HG02973 (cell line): ENCODE results near the gene SORCS3.

ENCODE experiments used
- ATAC-seq: cut with Tn5 transposase; IDR thresholded peaks from one replicate; pipeline ENCODE4 v1.9.1; 2021; ENCODE audit warnings: moderate library complexity; ENCODE audit not compliant: unreplicated experiment

Gene SORCS3

DNA sequence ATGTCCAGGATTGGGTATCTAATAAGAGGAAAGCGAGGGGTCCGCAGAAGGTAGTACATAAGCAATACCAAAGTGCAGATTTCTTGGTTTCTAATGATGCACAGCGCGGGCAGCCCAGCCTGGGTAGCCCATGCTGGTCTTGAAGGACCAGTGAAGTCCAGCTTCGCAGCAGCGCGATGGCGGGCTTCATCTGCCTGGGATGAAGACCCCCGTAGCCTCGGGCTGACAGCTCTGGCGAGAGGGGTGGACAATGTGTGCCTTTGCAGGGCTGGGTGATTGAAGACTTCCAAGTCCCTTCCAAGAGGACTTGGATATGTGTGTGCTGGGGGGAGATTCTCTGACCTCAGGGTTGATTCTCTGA lies 2.2 kb downstream of the SORCS3 start:
- ATAC-seq = no peak

DNA sequence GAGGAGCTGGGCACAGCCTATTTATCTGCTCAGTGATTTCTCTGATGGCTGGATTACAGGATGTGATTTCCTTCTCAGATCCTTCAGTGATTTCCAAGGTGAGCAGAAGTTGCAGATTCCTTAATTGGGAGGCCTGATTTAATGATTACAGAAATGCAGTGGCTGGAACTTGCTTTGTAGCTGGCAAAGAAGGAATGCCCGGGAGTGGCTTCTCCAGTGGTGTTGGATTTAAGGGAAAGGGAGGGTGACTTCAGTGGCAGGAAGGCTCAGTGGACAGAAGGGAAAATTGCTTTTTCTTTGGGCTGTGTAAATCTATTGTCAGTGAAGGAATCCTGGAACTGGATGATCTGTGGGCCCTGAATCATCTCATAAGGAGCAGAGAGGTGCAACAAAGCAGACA lies 5.1 kb downstream of the SORCS3 start:
- no peak for ATAC-seq

DNA sequence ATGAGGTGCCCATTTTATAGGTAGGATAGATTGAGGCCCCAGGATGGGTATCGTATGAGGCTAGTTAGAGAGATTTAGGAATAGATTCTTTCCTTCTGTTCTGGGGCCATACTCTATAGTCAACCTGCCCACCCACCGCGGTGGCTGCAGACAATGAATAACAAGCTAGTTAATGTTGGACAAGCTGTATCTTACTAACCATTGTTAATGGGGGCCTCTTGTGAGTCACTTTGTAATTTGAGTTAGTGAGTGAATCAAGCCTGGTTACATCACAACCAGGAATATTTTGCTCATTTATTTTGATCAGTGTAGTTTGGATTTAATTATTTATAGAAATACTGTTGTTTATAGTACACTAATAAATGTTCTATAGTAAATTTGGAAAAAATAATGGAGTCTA lies 7.3 kb downstream of the SORCS3 start:
- no peak for ATAC-seq

DNA sequence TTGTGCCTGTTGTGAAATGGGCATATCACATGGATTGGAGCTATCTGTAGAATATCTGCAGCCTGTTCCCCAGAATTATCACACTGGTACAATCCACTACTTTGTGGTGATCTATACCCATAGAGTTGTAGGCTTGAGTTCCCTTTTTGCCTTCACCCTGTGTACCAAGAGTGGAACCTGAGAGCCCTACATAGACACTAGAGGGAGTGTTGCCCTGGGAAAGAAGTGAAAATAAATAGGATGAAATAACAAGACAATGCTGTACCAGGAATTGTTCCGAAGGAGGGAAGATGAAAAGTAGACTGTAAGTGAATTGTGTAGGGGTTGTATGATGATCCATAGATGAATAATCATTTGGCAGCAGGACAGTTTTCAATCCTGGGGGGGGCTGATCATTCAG lies 9.0 kb downstream of the SORCS3 start:
- ATAC-seq = no peak

DNA sequence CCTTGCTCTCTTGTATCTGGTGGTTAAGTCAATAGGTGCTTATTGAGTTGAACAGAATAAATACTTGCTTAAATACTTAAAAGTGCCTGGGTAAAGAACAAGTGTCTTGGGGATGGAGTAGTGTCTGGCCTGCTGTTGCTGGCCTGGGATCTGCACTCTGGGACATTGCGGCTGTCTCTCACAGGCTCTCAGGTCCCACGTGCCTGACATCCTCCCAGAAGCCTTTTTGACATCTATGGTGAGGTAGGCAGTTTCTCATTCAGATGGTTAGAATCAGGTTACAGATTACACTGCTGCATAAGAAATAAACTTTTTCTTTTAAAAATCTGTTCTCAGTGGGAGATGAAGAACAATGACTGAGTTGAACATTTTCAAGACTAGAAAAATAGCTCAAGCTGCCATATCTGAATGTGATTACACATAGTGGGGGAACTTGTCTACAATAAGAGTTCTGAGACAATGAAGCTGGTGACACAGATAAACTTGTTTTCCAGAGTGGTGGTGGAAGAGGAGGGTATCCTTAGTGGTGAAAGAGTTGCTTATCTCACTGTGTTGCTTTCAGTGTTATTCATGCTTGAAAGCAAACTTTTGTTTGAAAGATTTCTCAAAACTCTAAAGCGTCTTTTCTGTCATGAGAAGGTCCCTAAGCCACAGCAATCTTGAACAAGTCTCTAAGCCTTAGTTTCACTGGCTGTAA lies 9.7 kb downstream of the SORCS3 start:
- no peak for ATAC-seq

DNA sequence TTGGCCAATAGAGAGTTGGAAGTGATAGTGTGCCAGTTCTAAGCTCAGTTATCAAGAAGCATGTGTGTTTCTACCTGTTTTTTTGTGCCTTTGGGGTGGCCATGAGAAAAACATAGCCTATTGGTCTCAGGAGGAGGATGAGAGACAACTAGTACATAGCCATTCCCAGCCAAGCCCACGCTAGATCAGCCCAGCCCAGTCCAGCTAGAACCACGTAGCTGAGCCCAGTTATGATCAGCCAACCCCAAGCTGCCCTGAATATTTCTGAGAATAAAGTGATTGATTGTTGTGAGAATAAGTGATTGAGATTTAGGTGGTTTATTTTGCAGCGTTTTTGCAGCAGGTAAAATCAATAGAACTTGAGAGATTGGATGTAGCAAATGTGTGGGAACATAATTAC lies 15.9 kb downstream of the SORCS3 start:
- no peak for ATAC-seq

DNA sequence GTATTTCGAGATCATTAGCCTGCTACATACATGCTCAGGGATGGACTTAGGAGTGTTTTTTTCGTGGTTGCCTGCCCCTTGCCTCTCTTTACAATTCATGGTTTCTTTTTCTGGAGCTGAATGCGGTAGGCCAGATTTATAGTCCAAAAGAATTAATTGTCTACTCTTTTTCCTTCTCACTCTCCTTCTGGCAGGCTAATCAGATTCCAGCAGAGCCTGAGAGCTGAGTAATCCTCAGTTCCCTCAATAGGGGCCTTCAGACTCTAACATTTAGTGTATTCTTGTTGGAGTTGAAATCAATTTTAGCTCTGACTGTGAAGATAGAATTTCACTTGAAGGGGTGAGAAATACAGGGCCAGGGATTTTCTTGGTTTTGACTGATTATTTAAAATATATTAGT lies 16.4 kb downstream of the SORCS3 start:
- no peak for ATAC-seq

DNA sequence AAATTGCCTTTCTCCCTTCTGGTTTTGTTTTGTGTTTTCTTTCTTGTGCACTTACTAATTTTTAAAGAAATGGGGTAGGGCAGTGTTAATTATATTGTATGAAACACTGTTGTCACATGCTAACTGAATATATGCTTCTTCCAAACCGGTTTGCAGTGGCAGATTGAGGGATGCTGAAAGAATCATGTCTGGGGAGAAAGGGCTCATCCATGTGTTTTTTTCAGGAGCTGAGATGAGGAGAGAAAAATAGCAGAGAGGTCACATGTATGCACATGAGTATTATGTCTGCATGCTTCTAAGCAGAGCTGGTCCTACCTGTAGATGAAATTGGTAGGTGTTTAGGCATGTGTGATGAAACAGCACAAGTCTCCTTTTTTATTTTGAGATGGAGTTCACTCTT lies 17.0 kb downstream of the SORCS3 start:
- no peak for ATAC-seq

DNA sequence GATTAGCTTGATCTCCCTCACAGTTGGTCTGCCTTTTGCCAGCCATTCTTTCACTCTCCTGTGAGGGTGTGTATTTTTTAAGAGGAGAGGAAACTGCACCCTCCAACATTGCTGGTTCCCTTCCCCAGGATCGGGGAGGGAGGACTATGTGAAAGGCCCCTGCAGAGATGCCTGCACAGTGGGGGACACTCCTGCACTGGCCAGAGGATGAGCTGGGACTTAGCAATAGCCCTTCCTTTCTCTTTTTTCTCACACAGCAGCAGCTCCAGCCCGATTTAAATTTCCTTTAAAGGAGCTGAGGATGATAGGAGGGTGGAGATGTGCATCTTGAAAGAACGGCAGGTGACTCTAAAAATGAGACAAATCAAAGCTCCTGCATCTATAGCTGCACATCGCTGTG lies 18.7 kb downstream of the SORCS3 start:
- no peak for ATAC-seq

DNA sequence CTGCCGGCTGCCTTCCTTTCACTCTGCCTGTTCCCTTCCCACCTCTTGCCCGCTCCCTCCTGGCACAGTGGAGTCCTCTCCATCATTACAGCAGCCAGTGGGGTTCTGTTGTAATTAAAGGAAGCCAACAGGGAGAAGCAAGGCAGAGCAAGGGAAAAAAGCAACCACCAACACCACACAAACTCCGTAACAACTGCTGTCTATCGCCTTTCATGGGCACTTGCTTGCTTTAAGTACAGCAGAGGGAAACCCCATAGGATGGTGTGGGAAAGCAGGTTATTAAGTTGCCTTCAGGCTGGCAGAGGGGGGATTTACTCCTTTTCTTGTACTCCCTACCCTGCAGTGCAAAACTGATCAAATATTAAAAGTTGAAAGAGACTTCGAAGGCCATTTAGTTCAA lies 22.0 kb downstream of the SORCS3 start:
- no peak for ATAC-seq

DNA sequence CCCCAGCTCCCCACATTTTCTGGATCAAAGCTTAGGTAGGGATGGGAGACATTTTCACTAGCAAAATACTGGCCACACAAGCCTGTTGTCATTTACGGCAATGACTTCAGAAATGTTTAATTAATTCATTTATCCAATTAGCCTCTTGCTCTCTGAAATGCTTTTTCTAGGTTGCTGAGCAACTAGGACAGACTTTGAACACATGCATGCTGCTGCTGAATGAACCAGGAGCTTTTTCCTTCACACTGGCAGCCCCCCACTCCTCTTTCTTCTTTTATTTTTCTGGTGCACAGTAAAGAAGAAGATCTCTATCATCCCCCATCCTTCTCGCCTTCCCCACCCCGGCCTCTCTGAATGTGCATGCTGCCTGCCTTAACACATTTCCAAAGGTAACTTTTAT lies 22.5 kb downstream of the SORCS3 start:
- ATAC-seq = no peak

DNA sequence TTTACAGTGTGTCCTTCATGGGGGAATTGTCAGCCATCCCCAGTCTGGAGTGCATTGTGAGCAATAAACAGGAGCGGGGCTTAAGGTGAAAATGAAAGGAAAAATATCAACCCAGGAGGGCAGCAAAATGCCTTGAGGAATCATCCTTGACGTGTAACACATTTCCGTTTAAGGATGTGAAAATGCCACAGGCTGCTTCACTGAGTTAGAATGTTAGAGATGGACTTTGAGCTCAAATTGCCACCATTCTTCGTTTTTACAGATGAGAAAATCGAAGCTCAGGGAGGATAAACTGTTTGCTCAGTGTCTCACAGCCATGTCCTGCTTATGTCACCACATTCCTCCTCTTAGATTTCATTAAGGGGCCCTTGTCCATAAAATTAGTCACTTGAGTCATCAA lies 23.1 kb downstream of the SORCS3 start:
- no peak for ATAC-seq

DNA sequence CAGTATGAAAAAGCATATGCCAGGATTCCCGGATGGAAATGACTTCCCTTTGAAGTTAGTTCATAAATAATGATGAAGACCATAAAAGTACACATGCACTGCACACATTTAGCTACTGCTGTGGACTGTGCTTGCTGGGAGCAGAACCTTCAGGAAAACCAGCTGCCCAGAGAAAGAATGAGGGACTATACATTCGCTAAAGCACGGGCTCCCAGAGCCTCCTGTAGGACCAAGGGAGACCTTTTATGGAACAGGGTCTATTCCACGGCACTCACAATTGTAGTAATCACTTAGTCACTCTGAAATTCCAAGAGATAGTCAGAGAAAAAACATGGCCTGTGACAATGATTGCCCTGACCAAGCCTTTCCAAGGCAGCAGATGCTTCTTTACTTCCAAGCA lies 24.1 kb downstream of the SORCS3 start:
- ATAC-seq = no peak

DNA sequence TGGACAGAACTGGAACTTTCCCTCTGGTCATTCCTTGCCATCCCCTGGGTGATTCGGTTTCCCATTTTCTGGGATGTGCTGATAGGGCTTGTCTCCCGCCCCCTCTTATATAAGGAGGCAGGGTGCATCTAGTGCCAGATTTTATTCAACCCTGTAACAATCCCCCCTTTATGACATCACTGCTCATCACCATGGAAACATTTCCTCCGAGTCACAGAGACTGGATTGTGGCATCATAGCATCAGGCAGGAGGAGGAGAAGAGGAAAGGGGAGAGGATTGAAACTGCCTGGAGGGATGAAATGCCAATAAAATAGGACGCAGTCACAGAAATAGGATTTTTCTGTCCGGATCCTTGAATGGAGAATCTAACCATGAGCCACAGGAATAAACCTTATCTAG lies 25.0 kb downstream of the SORCS3 start:
- ATAC-seq = no peak

DNA sequence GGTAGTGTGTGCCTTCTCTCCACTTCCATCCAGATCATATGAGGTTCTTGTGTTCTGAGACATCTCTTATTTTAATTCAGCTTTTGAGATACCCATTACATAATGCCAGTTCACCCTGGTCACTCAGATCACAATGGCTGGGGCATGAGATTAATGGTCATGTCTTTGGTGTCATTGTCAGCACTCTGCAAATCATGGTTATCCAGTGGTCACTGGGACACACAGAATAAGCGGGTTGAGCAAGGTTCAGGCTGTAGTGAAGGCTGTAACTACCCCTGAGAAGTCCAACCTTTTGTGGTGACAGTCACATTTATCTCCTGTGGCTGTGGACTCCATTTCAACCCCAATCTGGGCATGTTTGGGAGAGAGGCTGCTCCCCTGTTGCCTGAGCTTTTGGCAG lies 35.8 kb downstream of the SORCS3 start:
- no peak for ATAC-seq

DNA sequence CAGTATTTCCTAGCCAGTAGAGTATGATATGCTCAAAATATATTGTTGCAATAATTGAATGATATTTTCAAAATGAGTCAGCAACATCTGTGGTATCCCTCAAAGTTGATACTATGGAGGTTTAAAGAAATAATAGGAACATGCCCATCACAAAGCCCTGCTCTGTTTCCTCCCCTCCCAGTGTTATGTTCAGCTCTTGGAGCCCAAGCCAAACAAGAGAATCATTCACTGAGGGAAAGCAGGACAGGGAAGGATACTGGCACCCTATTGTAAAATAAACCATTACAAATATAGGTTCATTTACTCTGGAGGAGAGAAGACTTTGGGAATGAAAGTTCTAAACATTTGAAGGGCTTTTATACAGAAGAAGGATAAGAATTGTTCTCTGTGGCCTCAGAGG lies 37.6 kb downstream of the SORCS3 start:
- no peak for ATAC-seq

DNA sequence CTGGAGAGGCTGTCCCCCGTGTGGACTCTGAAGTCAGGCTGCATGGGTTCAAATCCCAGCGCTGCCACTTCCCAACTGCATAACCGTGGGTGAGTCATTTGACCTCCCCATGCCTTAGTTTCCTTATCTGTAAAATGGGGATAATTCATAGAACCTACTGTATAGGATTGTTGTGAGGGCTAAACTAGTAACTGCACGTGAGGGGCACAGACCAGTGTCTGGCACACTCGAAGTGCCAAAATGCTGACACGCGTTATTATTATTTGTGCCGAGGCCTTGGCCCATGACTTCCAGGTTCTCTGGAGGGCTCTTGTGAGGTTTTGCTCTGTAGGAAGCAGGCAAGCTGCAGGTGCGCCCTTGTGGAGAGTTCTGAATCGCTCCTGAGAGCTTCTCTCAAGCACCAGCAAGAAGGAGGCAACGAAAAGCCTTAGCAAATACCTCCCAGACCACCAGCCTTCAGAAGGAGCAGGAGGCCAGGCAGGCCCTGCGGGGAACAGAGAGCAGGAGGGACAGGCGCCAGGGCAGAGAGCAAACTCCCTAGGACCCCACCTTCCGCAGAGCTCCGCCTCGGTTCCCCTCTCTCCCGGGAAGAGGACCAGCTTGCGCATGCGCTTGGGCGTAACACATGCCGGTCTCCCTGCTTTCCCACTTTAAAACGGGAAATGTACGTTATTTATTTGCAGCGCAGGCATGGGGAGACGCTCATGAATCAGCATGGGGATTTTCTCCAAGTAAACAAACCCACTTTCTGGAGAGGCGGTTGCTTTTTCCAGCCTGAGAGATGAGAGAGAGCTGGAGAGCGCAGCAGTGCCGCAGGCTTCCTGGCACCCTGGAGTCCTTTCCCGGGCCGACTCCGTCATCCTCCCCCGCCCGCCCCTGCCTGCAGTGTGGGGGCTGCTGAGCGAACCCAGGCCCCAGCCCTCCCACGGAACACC lies 39.6 kb downstream of the SORCS3 start:
- ATAC-seq = no peak

DNA sequence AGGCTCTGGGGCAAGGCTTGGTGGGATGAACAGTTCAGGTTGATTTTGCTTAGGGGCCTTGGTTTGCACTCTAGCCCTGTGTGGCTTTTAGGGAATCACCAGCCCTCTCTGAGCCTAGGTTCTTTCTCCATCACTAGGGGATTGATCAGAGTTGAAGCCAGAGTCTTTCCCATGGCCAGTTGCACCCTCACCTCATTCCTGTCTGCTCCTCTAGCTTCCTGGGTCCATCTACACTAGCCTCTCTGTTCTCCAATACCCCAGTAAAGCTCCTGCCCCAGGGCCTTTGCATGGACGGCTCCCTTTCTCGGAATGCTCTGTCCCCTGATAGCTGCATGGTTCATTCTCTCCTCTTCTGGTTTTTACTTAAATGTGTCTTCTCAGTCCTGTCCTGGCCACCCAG lies 40.4 kb downstream of the SORCS3 start:
- ATAC-seq = no peak

DNA sequence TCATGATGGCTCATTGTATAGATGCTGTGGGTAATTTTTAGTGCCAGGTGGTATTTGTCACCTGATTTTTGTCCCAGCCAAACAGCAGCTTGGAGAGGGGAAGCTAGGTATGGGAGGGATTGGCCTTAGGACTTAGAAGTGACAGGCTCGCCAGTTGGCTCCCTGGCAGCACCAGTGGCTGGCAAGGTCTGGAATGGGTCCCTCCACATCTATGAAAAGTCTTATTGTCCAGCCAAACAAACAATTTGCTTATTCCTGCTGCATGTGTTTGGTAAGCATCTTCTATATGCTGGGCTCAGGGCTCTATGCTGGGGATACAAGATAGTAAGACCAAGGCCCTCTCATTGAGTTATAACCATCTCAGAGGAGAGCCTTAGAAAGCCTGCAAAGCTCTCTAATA lies 42.5 kb downstream of the SORCS3 start:
- no peak for ATAC-seq

DNA sequence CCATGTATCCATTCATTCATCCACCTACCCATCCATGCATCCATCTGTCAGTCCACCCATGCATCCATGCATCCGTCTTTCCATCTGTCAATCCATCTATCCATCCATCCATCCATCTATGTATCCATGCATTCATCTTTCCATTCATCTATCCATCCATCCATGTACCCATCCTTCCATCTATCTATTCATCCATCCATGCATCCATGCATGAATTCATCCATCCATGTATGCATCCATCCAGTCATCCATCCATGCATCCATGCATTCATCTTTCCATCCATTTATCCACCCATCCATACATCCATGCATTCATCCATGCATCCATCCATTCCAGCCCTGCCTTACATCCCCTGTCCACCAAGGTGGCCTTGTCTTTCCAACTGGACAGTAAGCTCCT lies 45.7 kb downstream of the SORCS3 start:
- ATAC-seq = no peak

DNA sequence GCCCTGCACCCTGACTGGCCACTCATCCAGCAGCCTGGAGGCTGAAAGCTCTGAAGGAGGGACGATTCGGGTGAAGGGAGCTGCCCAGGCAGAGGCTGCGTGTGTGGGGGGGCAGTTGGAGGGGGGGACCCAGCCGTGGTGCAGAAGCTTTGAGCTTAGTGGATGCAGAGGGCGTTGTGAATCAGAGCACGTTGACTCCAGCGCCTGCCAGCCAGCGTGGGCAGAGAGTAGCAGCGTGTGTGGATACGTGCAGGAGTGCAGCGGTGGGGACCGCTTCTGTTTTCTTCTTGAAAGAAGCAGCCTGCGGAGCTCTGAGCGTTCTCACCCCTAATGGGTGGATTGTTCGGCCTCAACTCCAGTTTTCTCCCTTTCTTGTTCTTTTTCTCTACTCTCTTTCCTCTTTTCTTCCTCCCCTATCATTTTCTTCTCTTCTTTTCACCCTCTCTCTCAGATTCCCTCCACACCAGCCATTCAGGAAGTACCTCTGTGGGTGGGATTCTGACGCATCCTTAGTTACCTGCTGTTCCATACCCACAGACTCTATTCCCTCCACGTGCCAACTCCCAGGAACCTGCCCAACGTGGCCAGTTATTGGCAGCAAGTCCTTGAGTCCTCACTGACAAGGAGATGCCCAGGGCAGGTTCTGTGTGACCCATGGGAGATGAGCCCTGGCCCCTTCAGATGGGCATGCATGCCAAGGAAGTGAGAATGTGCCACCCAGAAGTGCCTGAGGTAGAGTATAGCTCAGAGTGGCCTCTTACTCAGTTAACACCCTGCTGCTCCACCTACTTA lies 47.4 kb downstream of the SORCS3 start:
- ATAC-seq = no peak

DNA sequence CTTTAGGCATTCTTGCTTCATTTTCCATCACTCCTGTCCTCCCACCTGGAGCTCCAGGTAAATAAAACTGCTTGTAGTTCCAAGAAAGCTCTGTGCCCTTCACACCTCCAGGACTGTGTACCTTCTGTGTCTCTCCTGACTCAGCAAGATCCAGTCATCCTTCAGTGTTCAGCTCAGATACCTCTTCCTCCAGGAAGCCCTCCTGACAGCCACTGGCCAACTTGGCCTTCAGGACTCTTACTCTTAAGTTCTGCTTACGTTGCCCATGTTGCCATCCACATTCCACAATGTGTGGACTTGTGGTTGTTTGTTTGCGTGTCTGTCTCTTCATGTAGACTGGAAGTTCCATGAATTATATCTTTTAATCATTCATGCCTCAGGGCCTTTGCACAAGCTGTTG lies 48.0 kb downstream of the SORCS3 start:
- no peak for ATAC-seq
